Stimulated activated naive CD8-positive, alpha-beta T cell treated with anti-CD3 and anti-CD28 coated beads, Interleukin-15, amount 100 ng/mL, for 72 hours (primary cell): ENCODE data around the gene DMD.
"Not testable (repeated sequence)": the region's sequence is repeated elsewhere in the genome, so short reads cannot be mapped to it uniquely, and the experiment has no call there.

Source experiments
- ATAC-seq: fragments of 150-1000 bp; cut with Tn5 transposase; 2 replicates; pipeline ENCODE4 v1.10.0; 2021; ENCODE audit warnings: mild to moderate bottlenecking, moderate library complexity
- DNase-seq, 2 donors: peaks; one replicate each; pipeline ENCODE4 v3.0.0; 2021 to 2022
- H3K27ac Mint-ChIP-seq, 2 donors: one replicate each; pipeline ENCODE4 v1.8.0; 2022; ENCODE audit warnings: mild to moderate bottlenecking in 2 of 2, mixed read lengths in 2 of 2, moderate library complexity in 2 of 2
- H3K27me3 Mint-ChIP-seq: one replicate; pipeline ENCODE4 v1.8.0; 2022; ENCODE audit warnings: mixed read lengths
- H3K4me1 Mint-ChIP-seq: one replicate; pipeline ENCODE4 v1.8.0; 2022; ENCODE audit warnings: mild to moderate bottlenecking, mixed read lengths
- H3K4me3 Mint-ChIP-seq, 2 donors: one replicate each; pipeline ENCODE4 v1.8.0; 2022; ENCODE audit warnings: mild to moderate bottlenecking in 2 of 2, mixed read lengths in 2 of 2, moderate library complexity in 1 of 2
- H3K9me3 Mint-ChIP-seq, 2 donors: one replicate each; pipeline ENCODE4 v1.8.0; 2022; ENCODE audit warnings: mixed read lengths in 2 of 2

The DMD gene

DNA sequence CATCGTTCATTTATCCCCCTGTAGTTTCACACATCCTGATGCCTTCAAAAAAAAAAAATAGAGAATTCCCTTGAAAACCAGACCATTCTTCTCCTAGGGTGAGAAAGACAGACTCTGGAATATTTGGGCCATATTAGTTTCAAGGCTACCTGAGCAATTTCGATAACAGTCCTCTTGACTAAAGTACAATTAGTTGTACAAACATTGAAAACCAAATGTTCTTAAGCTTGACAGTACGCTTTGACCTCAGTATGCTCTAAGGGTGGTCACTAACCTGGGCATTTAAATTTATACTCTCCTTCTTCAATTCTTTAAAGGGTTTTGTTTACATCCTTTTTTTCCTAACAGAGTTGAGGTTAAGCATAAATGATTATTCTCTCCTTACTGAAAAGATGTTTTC is 1774.9 kb downstream of the DMD start:
- no peak overlapping the region for H3K27ac Mint-ChIP-seq
- no peak overlapping the region for H3K4me3 Mint-ChIP-seq
- ATAC-seq: no peak

GRCh38 chrX:31435592-31435991 is 1775.8 kb downstream of the DMD start:
- Mint-ChIP-seq H3K4me3 (no peak overlapping the region), H3K9me3 (no peaks in the 10 kb centered on the region), H3K4me1 (no peaks in the 10 kb centered on the region), H3K27me3 (no peaks in the 10 kb centered on the region), H3K27ac (no peak overlapping the region)
- ATAC-seq (no peak), DNase-seq (no peak)

More for the DNA sequence above, 1774.9 kb downstream of the DMD start:
- Mint-ChIP-seq H3K27me3 (no peaks in the 10 kb centered on the region), H3K9me3 (no peaks in the 10 kb centered on the region), H3K4me1 (no peaks in the 10 kb centered on the region)
- DNase-seq: no peak

DNA sequence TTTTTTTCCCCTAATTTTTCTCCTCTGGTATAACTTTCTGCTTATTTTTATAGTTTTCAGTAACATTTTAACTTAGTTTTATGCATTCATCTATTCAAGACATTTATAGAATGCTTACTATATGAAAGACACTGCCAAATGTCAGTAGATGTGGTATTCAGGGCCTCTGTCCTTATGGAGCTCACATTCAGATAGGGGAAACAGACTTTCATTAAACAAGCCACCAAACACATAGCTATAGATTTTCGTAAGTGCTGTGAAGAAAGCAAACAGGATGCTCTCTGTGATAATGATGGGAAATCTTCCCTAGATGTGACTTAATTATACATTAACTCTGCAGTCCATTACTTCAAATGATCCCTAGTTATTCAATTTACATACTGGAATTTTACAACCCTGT is 1777.5 kb downstream of the DMD start:
- Mint-ChIP-seq H3K27me3 (no peaks in the 10 kb centered on the region), H3K4me1 (no peaks in the 10 kb centered on the region), H3K27ac (no peak overlapping the region), H3K9me3 (no peaks in the 10 kb centered on the region), H3K4me3 (no peak overlapping the region)
- no peak for DNase-seq
- no peak for ATAC-seq

DNA sequence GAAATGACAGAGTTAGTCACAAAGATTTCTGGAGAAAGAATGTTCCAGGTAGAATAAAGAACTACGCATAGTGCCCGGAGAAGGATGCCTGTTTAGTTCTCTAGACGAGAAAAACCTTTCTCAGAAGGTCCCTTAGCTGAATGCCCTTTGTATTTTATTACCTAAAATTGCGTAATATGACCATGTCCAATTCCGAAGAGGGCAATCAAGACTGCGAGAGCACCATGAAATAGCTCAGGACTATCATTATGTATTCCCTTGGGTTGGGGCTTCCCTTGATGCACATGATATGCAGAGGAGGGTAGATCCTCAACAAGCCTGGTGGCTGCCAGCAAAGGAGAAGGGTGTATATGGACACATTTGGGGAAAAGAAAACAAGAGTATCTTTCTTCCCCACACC is 1781.4 kb downstream of the DMD start:
- H3K9me3 Mint-ChIP-seq: no peaks in the 10 kb centered on the region
- no peak overlapping the region for H3K27ac Mint-ChIP-seq
- no peak for DNase-seq
- ATAC-seq: no peak
- H3K4me1 Mint-ChIP-seq: no peaks in the 10 kb centered on the region
- no peaks in the 10 kb centered on the region for H3K27me3 Mint-ChIP-seq
- no peak overlapping the region for H3K4me3 Mint-ChIP-seq

DNA sequence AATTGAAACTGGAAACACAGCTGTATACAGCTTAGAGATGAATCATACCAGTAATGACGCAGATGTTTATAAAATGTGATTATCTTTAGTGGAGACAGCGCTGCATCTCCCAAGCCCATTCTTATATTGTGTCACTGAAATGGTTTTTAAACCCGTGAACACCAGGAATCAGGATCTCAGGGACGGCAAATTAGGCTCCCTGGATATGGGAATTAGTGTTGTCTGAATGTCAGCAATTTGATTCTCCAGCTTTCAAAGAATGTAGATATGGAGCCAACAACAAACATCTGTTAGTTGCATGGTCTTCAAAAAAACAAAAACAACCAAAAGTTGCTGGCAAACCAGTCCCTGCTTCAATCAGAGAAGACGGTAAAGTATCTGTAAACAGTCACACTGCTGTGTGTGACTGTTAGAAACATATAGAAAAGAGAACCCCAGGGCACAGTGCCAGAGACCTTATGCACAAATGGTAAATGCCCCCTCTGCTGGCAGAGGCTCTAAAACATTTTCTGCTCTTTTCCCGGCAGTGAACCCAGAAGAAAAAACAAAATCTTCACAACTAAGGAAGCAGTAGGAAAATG is 1787.7 kb downstream of the DMD start:
- Mint-ChIP-seq H3K4me1 (no peaks in the 10 kb centered on the region), H3K4me3 (no peak overlapping the region), H3K27me3 (no peaks in the 10 kb centered on the region), H3K9me3 (no peaks in the 10 kb centered on the region), H3K27ac (no peak overlapping the region)
- ATAC-seq (no peak), DNase-seq (peak in 1 of 2 donors; percentile 8)

GRCh38 chrX:31421441-31421840 is 1789.9 kb downstream of the DMD start:
- Mint-ChIP-seq H3K27me3 (no peaks in the 10 kb centered on the region), H3K4me1 (no peaks in the 10 kb centered on the region), H3K9me3 (no peaks in the 10 kb centered on the region), H3K4me3 (no peak overlapping the region), H3K27ac (no peak overlapping the region)
- no peak for DNase-seq
- ATAC-seq: no peak

- Mint-ChIP-seq H3K4me1 (no peaks in the 10 kb centered on the region), H3K27me3 (no peaks in the 10 kb centered on the region), H3K9me3 (no peaks in the 10 kb centered on the region), H3K4me3 (no peak overlapping the region), H3K27ac (no peak overlapping the region)
- ATAC-seq: no peak
- DNase-seq: no peak
Measured at GRCh38 chrX:31420711-31421151, 1790.6 kb downstream of the DMD start.

- Mint-ChIP-seq H3K27ac (no peak overlapping the region), H3K27me3 (no peaks in the 10 kb centered on the region), H3K9me3 (no peaks in the 10 kb centered on the region), H3K4me3 (no peak overlapping the region), H3K4me1 (no peaks in the 10 kb centered on the region)
- DNase-seq: no peak
- ATAC-seq: no peak
Measured at GRCh38 chrX:31420302-31420701, 1791.0 kb downstream of the DMD start.

GRCh38 chrX:31397119-31397518 is 1814.2 kb downstream of the DMD start:
- H3K27ac Mint-ChIP-seq: no peak overlapping the region
- no peaks in the 10 kb centered on the region for H3K4me1 Mint-ChIP-seq
- H3K9me3 Mint-ChIP-seq: no peaks in the 10 kb centered on the region
- DNase-seq (no peak), ATAC-seq (no peak)
- no peak overlapping the region for H3K4me3 Mint-ChIP-seq
- no peaks in the 10 kb centered on the region for H3K27me3 Mint-ChIP-seq

- Mint-ChIP-seq H3K27me3 (no peaks in the 10 kb centered on the region), H3K4me1 (no peaks in the 10 kb centered on the region), H3K27ac (no peak overlapping the region), H3K9me3 (peaks cover 0 to 6% of the 10 kb centered on the region in 2 donors), H3K4me3 (no peak overlapping the region)
- no peak for ATAC-seq
- no peak for DNase-seq
Measured at GRCh38 chrX:31392513-31392912, 1818.8 kb downstream of the DMD start.

GRCh38 chrX:31388946-31389345 is 1822.4 kb downstream of the DMD start:
- no peak for ATAC-seq
- Mint-ChIP-seq H3K4me3 (no peak overlapping the region), H3K27me3 (no peaks in the 10 kb centered on the region), H3K27ac (no peak overlapping the region), H3K4me1 (no peaks in the 10 kb centered on the region), H3K9me3 (peaks cover 0 to 6% of the 10 kb centered on the region in 2 donors)
- no peak for DNase-seq

DNA sequence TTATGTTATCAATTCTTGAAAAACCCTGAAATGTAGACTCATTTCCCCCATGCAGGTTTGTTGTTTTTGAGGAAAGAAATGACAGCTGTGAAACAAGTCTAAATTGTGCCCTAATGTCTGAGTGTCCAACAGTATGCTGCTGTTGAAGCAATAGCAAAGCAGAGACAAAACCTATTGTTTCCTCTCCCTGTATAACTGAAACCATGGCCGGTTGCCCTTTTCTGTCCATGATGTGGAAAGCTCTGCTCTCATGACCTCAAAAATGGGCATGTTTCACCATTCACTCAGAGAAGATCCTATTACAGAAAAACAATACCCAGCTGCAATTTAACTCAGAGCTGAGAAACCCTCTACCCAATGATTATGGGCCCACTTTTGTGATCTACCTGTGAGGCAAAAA is 1826.9 kb downstream of the DMD start:
- no peaks in the 10 kb centered on the region for H3K9me3 Mint-ChIP-seq
- no peaks in the 10 kb centered on the region for H3K27me3 Mint-ChIP-seq
- H3K4me3 Mint-ChIP-seq: no peak overlapping the region
- H3K4me1 Mint-ChIP-seq: no peaks in the 10 kb centered on the region
- DNase-seq (no peak), ATAC-seq (no peak)
- no peak overlapping the region for H3K27ac Mint-ChIP-seq

DNA sequence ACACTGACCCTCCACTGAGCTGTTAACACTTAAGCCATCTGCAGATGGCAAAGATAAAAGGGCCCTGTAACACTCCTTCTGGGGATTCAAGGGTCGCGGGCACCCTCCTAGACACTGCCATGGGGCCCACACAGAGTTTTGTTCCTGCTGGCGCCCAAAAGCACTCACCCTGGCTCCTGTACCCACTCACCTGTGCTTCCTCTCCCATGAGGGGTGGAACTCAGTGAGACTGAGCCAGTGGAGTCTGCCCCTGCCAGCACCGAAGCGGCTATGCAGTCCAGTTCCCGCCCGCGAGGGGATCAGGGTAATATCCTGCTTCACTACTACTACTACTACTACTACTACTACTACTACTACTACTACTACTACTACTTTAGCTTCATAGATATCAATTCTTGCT is 1827.4 kb downstream of the DMD start:
- Mint-ChIP-seq H3K27me3 (no peaks in the 10 kb centered on the region), H3K27ac (no peak overlapping the region), H3K9me3 (no peaks in the 10 kb centered on the region), H3K4me3 (no peak overlapping the region), H3K4me1 (no peaks in the 10 kb centered on the region)
- no peak for ATAC-seq
- no peak for DNase-seq

DNA sequence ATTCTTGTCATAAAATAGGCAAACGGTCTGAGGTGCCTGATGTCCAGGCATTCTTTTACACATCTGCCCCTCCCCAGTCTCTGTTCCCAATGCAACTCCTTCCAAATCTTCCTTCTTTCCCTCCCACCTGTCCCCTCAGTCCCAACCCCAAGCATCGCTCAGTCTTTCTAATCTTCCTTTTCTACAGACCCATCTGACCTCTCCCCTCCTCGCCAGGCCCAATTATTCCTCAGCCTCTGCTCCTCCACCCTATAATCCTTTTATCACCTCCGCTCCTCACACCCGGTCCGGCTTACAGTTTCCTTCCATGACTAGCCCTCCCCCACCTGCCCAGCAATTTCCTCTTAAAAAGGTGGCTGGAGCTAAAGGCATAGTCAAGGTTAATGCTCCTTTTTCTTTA is 1832.4 kb downstream of the DMD start:
- H3K27me3 Mint-ChIP-seq, H3K4me1 Mint-ChIP-seq, DNase-seq, ATAC-seq, H3K9me3 Mint-ChIP-seq, H3K4me3 Mint-ChIP-seq, H3K27ac Mint-ChIP-seq: not testable (repeated sequence)

GRCh38 chrX:31377821-31378220 is 1833.5 kb downstream of the DMD start:
- H3K27ac Mint-ChIP-seq, DNase-seq, ATAC-seq, H3K27me3 Mint-ChIP-seq, H3K4me3 Mint-ChIP-seq, H3K9me3 Mint-ChIP-seq, H3K4me1 Mint-ChIP-seq: not testable (repeated sequence)

GRCh38 chrX:31376408-31377022 is 1834.8 kb downstream of the DMD start:
- H3K4me3 Mint-ChIP-seq: no peak overlapping the region
- H3K27me3 Mint-ChIP-seq: no peaks in the 10 kb centered on the region
- no peaks in the 10 kb centered on the region for H3K4me1 Mint-ChIP-seq
- H3K9me3 Mint-ChIP-seq: no peaks in the 10 kb centered on the region
- ATAC-seq (no peak), DNase-seq (no peak)
- no peak overlapping the region for H3K27ac Mint-ChIP-seq

DNA sequence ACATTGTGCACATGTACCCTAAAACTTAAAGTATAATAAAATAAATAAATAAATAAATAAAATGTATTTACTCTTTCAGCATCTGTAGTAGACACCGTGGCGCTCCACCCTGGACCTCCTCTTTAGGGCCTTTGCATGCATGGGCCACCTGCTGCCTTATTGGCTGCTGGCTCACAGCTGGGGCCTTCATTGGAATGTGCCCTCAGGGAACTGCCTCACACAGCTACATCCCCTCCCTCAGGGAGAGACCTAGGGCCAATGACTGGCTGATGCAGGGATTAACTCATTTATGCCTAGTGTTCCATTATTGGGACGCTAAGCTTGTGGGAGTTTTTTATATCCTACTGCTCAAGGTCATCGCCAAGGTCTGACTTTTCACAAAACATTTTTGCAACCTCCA is 1836.6 kb downstream of the DMD start:
- ATAC-seq: no peak
- no peaks in the 10 kb centered on the region for H3K4me1 Mint-ChIP-seq
- no peak overlapping the region for H3K4me3 Mint-ChIP-seq
- no peak for DNase-seq
- H3K27me3 Mint-ChIP-seq: no peaks in the 10 kb centered on the region
- H3K9me3 Mint-ChIP-seq: no peaks in the 10 kb centered on the region
- H3K27ac Mint-ChIP-seq: no peak overlapping the region
